H1 (cell line): ENCODE results near the gene TMBIM1. TPM values are rescaled to one million over a fixed set of nuclear protein-coding genes. Genes with fewer than 3 reads are reported as not detected.

Source experiments
- ASH2L ChIP-seq: fragments of 200-600, 300-600 bp; sonication (generic); IDR thresholded peaks from one replicate; pipeline ENCODE4 v1.7.1; 2017; ENCODE audit warnings: low read length
- EP300 ChIP-seq, 2 experiments: IDR thresholded peaks; 1 replicate in 1 of 2; 2 replicates in 1 of 2; pipeline ENCODE4 v1.6.1; 2011 to 2012; ENCODE audit warnings: low read depth in 2 of 2, low read length in 2 of 2, mild to moderate bottlenecking in 2 of 2, borderline replicate concordance in 1 of 2, inconsistent platforms in 1 of 2, moderate library complexity in 1 of 2
- JUND ChIP-seq: IDR thresholded peaks from 2 replicates; pipeline ENCODE4 v1.6.1; 2011; ENCODE audit warnings: mild to moderate bottlenecking, improper control_type of control experiment, low read length
- MAFK ChIP-seq: IDR thresholded peaks from 2 replicates; pipeline ENCODE4 v1.6.1; 2012; ENCODE audit warnings: low read depth, mild to moderate bottlenecking, improper control_type of control experiment, low read length
- SP1 ChIP-seq: IDR thresholded peaks from 2 replicates; pipeline ENCODE4 v1.6.1; 2011; ENCODE audit warnings: low read depth, low read length
- TCF12 ChIP-seq: IDR thresholded peaks from 2 replicates; pipeline ENCODE4 v1.6.1; 2011; ENCODE audit warnings: low read depth, mild to moderate bottlenecking, low read length
- polyA plus RNA-seq, 7 experiments: library from polyadenylated mRNA; depleted of rRNA in 3 of 7; stranded (reverse) in 5 of 7; unstranded in 2 of 7; fragments of >200 nt in 5 of 7; fragments of 200-250 nt in 2 of 7; gene quantifications; 1 replicate in 5 of 7; 2 replicates in 1 of 7; 4 replicates in 1 of 7; pipeline versions ENCODE4 v1.2.1 to v1.2.3, GENCODE V29; 2011 to 2013; ENCODE audit warnings: missing spikeins in 2 of 7, mixed read lengths in 2 of 7
- total RNA-seq: library from RNA; stranded (reverse); fragmentation: NEBNext Ultra II Directional; extraction: Animal tissue kit (Norgen Biotek cat#: 25700); gene quantifications from 2 replicates; pipeline ENCODE4 v1.2.1, GENCODE V29; 2021
- TF ChIP-seq, protein P1 (sequence below): fragments of 300-600 bp; sonication (generic); IDR thresholded peaks from 2 replicates; pipeline ENCODE4 v1.7.1; 2012; ENCODE audit warnings: low read length, moderate library complexity, mild to moderate bottlenecking, inconsistent platforms; ENCODE audit not compliant: insufficient replicate concordance
- TF ChIP-seq, protein P2 (sequence below): IDR thresholded peaks from 2 replicates; pipeline ENCODE4 v1.6.1; 2011; ENCODE audit warnings: low read depth, mild to moderate bottlenecking, low read length; ENCODE audit not compliant: insufficient read depth
- TF ChIP-seq, protein P3 (sequence below): IDR thresholded peaks from 2 replicates; pipeline ENCODE4 v1.6.1; 2012; ENCODE audit warnings: inconsistent platforms

Gene TMBIM1
- total and polyA plus RNA-seq, 2 of the 8 experiments (the other 6 are each of a cell fraction or from before 2014, with no cell fraction given), result 22.1 to 36.8 TPM

DNA sequence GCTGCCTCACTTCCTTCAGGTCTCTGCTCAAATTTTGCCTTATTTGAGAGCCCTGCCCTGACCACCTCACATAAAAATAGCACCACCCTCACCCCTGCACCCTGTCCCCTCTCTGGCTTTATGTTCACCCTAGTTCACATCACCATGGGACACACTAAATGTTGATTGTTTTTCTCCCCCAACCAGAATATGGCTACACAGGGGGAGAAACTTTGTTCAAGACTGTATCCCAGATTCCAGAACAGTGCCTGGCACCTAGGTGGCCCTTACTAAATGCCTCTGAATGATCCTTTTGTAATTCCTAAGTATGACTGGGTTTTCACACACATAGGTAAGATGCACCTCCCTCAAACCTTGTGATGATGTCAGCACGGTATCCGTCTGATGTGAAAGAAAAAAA, 36.0 kb upstream of the TMBIM1 start (continued):
- TF ChIP-seq, protein P1, sequence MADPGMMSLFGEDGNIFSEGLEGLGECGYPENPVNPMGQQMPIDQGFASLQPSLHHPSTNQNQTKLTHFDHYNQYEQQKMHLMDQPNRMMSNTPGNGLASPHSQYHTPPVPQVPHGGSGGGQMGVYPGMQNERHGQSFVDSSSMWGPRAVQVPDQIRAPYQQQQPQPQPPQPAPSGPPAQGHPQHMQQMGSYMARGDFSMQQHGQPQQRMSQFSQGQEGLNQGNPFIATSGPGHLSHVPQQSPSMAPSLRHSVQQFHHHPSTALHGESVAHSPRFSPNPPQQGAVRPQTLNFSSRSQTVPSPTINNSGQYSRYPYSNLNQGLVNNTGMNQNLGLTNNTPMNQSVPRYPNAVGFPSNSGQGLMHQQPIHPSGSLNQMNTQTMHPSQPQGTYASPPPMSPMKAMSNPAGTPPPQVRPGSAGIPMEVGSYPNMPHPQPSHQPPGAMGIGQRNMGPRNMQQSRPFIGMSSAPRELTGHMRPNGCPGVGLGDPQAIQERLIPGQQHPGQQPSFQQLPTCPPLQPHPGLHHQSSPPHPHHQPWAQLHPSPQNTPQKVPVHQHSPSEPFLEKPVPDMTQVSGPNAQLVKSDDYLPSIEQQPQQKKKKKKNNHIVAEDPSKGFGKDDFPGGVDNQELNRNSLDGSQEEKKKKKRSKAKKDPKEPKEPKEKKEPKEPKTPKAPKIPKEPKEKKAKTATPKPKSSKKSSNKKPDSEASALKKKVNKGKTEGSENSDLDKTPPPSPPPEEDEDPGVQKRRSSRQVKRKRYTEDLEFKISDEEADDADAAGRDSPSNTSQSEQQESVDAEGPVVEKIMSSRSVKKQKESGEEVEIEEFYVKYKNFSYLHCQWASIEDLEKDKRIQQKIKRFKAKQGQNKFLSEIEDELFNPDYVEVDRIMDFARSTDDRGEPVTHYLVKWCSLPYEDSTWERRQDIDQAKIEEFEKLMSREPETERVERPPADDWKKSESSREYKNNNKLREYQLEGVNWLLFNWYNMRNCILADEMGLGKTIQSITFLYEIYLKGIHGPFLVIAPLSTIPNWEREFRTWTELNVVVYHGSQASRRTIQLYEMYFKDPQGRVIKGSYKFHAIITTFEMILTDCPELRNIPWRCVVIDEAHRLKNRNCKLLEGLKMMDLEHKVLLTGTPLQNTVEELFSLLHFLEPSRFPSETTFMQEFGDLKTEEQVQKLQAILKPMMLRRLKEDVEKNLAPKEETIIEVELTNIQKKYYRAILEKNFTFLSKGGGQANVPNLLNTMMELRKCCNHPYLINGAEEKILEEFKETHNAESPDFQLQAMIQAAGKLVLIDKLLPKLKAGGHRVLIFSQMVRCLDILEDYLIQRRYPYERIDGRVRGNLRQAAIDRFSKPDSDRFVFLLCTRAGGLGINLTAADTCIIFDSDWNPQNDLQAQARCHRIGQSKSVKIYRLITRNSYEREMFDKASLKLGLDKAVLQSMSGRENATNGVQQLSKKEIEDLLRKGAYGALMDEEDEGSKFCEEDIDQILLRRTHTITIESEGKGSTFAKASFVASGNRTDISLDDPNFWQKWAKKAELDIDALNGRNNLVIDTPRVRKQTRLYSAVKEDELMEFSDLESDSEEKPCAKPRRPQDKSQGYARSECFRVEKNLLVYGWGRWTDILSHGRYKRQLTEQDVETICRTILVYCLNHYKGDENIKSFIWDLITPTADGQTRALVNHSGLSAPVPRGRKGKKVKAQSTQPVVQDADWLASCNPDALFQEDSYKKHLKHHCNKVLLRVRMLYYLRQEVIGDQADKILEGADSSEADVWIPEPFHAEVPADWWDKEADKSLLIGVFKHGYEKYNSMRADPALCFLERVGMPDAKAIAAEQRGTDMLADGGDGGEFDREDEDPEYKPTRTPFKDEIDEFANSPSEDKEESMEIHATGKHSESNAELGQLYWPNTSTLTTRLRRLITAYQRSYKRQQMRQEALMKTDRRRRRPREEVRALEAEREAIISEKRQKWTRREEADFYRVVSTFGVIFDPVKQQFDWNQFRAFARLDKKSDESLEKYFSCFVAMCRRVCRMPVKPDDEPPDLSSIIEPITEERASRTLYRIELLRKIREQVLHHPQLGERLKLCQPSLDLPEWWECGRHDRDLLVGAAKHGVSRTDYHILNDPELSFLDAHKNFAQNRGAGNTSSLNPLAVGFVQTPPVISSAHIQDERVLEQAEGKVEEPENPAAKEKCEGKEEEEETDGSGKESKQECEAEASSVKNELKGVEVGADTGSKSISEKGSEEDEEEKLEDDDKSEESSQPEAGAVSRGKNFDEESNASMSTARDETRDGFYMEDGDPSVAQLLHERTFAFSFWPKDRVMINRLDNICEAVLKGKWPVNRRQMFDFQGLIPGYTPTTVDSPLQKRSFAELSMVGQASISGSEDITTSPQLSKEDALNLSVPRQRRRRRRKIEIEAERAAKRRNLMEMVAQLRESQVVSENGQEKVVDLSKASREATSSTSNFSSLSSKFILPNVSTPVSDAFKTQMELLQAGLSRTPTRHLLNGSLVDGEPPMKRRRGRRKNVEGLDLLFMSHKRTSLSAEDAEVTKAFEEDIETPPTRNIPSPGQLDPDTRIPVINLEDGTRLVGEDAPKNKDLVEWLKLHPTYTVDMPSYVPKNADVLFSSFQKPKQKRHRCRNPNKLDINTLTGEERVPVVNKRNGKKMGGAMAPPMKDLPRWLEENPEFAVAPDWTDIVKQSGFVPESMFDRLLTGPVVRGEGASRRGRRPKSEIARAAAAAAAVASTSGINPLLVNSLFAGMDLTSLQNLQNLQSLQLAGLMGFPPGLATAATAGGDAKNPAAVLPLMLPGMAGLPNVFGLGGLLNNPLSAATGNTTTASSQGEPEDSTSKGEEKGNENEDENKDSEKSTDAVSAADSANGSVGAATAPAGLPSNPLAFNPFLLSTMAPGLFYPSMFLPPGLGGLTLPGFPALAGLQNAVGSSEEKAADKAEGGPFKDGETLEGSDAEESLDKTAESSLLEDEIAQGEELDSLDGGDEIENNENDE, result no peak
- TF ChIP-seq EP300 (IDR thresholded peaks at IDR 0.05; ENCODE audit: borderline replicate concordance in 1 of 2, low read depth in 2 of 2, low read length in 2 of 2) (no peak), JUND (no peak), ASH2L (no peak), MAFK (no peak), TCF12 (no peak), SP1 (no peak)
- TF ChIP-seq, protein P2, sequence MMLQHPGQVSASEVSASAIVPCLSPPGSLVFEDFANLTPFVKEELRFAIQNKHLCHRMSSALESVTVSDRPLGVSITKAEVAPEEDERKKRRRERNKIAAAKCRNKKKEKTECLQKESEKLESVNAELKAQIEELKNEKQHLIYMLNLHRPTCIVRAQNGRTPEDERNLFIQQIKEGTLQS, result no peak
- TF ChIP-seq, protein P3, sequence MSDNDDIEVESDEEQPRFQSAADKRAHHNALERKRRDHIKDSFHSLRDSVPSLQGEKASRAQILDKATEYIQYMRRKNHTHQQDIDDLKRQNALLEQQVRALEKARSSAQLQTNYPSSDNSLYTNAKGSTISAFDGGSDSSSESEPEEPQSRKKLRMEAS, result no peak
- TF ChIP-seq, all 59 proteins: peak for 0
